Neural progenitor cell (in vitro differentiated cells): ENCODE results near the gene SSTR4.

Experiments used
- EZH2 ChIP-seq: fragments of 200-600 bp; sonication (generic); IDR thresholded peaks from 2 replicates; pipeline ENCODE4 v1.6.1; 2017; ENCODE audit warnings: antibody characterized with exemption, mild to moderate bottlenecking, moderate library complexity
- EZH2phosphoT487 ChIP-seq: fragments of 200-600 bp; sonication (generic); IDR thresholded peaks from 2 replicates; pipeline ENCODE4 v1.6.1; 2017; ENCODE audit warnings: antibody characterized with exemption
- TF ChIP-seq, protein P1 (sequence below): fragments of 200-600 bp; sonication (generic); IDR thresholded peaks from 2 replicates; pipeline ENCODE4 v1.5.1; 2017; ENCODE audit warnings: antibody characterized with exemption, mild to moderate bottlenecking

DNA sequence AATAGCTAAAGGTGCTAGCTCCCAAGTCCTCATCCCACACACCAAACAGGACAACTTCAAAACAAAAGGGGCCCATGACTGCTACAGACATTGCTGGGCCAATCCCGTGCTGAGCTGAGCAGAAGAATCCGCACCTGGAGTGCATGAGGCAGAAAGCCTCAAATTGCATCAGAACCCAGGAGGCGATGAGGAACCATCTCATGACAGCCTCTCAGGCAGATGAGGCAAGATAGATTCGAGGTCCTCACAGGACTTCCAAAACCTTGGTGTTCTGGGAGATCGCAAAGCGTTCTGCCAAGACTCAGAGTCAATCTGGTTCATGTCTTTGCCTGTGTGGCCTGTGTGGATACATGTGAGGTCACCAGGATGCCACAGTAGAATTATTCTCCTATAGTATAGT, 32.8 kb upstream of the SSTR4 start:
- TF ChIP-seq, protein P1, sequence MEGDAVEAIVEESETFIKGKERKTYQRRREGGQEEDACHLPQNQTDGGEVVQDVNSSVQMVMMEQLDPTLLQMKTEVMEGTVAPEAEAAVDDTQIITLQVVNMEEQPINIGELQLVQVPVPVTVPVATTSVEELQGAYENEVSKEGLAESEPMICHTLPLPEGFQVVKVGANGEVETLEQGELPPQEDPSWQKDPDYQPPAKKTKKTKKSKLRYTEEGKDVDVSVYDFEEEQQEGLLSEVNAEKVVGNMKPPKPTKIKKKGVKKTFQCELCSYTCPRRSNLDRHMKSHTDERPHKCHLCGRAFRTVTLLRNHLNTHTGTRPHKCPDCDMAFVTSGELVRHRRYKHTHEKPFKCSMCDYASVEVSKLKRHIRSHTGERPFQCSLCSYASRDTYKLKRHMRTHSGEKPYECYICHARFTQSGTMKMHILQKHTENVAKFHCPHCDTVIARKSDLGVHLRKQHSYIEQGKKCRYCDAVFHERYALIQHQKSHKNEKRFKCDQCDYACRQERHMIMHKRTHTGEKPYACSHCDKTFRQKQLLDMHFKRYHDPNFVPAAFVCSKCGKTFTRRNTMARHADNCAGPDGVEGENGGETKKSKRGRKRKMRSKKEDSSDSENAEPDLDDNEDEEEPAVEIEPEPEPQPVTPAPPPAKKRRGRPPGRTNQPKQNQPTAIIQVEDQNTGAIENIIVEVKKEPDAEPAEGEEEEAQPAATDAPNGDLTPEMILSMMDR = no peak
- TF ChIP-seq EZH2 = no peak
- TF ChIP-seq EZH2phosphoT487 = no peak
